Activated CD8-positive, alpha-beta memory T cell treated with anti-CD3 and anti-CD28 coated beads for 36 hours (primary cell): ENCODE measurements around the gene PARP16. TPM values are rescaled to one million over a fixed set of nuclear protein-coding genes. Genes with fewer than 3 reads are reported as not detected.

ENCODE experiments used
- CTCF ChIA-PET: fragments of 350-600 bp; sonication (Branson Sonifier 250); formaldehyde crosslinking; loops from one replicate; lab custom pipeline; 2021; ENCODE audit warnings: antibody characterized with exemption; lab: Charles Lee
- POLR2A ChIA-PET: fragments of 350-600 bp; sonication (Branson Sonifier 250); formaldehyde crosslinking; loops from one replicate; lab custom pipeline; 2021; ENCODE audit warnings: antibody characterized with exemption; lab: Charles Lee
- total RNA-seq, 2 experiments: library from RNA; stranded (reverse); gene quantifications; one replicate each; pipeline ENCODE4 v1.2.3, GENCODE V29; 2021

The PARP16 gene
- 10 to 100 TPM; 11.3 to 12.5 TPM for total RNA-seq

- ChIA-PET POLR2A (interaction anchor here (0.6 to 3.4 kb wide), 11 partner anchors 8 to 1687 kb away, joined by 3 to 34 read pairs (median 10); partner anchors contain the start of genes CLPX, RNU5B-1 and TRIP4), CTCF (interaction anchor here (0.6 to 3.6 kb wide), 13 partner anchors 9 to 262 kb away, joined by 3 to 15 read pairs (median 4); partner anchors contain the start of genes CLPX and RNU5B-1)
Observed at GRCh38 chr15:65286704-65287519, at the start of gene PARP16. Gene PARP16, minus strand, starts transcription at chr15:65286883. Its CDS starts 457 bp downstream, at chr15:65286426.

GRCh38 chr15:65335278-65336055, 48.8 kb upstream of the PARP16 start:
- ChIA-PET POLR2A (no interaction called here), CTCF (no interaction called here)

- POLR2A ChIA-PET, result no interaction called here
Observed at GRCh38 chr15:65334586-65335231, 48.0 kb upstream of the PARP16 start.

DNA sequence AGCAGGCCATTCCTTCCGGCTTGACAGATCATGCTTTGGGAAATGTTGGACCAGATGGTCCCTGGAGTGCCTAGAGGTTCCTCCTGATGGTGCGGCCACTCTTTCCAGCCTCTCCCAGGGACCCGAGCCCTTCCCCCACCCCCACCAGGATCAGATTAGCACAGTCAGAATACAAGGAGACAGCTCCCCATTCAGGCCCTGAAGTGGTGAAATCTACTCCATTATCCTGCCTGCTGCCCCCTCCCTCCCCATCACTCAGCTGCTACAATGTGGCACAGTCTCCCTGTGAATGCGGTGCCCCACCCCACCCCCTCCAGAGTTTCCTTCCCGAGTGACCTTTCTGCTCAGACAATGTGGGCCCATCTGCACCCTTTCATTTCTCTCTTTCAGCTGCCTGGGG, 47.2 kb upstream of the PARP16 start:
- ChIA-PET POLR2A (no interaction called here), CTCF (no interaction called here)

More at GRCh38 chr15:65334586-65335231, 48.0 kb upstream of the PARP16 start:
- CTCF ChIA-PET, result no interaction called here

DNA sequence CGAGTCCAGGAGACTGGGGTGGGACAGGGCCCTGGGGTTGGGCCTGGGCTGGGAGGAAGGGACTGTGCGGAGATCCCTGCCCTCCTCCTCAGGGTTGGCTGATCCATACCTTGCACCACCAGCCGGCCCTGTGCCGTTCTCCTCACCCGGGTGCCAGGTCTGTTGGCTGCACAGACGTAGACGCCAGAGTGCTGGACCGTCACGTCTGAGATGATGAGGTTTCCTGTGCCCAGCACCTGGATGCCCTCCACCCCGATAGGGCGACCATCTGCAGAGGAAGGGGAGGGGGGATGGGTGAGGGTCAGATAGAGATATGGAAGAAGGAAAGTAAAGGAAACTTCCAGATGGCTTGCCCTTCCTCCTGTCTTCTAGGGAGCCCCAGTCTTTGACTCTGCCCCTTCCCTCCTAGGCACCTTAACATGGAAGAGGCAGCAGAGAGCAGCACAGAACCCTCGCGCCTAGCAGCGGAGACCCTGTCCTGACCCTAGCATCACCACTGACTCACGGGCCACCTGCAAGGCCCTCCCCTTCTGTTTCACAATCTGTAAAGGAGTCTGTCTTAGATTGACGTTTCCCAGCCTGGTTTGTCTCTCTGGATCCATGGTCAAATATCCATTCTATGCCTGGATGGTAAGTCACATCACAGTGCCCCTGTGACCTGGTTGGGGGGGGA, 46.6 kb upstream of the PARP16 start:
- CTCF ChIA-PET, result no interaction called here
- POLR2A ChIA-PET, result no interaction called here

GRCh38 chr15:65332391-65333147, 45.9 kb upstream of the PARP16 start:
- CTCF ChIA-PET, result no interaction called here
- POLR2A ChIA-PET, result no interaction called here

DNA sequence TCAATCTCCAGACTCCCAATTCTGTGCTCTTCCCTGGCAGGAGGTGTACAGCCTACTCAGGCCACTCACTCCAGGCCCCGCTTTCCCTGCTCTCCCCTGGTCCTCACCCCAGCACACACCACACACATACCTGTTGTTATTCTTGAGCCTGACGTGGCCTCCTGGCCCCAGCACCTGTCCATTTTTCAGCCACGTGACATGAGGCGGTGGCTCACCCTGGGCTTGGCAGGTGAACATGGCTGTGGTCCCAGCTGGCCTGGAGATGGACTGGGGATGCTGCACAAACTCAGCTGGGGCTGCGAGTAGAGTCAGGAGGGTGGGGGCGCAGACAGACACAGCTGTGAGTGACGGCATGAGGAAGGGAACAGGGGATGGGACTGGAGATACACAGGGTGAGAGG, 45.1 kb upstream of the PARP16 start:
- POLR2A ChIA-PET, result no interaction called here
- CTCF ChIA-PET, result no interaction called here

- CTCF ChIA-PET, result no interaction called here
- POLR2A ChIA-PET, result no interaction called here
Observed at GRCh38 chr15:65330934-65331645, 44.4 kb upstream of the PARP16 start.

GRCh38 chr15:65329984-65330735, 43.5 kb upstream of the PARP16 start:
- CTCF ChIA-PET, result no interaction called here
- POLR2A ChIA-PET, result no interaction called here

- ChIA-PET CTCF (no interaction called here), POLR2A (no interaction called here)
Observed at GRCh38 chr15:65329288-65329983, 42.8 kb upstream of the PARP16 start.

DNA sequence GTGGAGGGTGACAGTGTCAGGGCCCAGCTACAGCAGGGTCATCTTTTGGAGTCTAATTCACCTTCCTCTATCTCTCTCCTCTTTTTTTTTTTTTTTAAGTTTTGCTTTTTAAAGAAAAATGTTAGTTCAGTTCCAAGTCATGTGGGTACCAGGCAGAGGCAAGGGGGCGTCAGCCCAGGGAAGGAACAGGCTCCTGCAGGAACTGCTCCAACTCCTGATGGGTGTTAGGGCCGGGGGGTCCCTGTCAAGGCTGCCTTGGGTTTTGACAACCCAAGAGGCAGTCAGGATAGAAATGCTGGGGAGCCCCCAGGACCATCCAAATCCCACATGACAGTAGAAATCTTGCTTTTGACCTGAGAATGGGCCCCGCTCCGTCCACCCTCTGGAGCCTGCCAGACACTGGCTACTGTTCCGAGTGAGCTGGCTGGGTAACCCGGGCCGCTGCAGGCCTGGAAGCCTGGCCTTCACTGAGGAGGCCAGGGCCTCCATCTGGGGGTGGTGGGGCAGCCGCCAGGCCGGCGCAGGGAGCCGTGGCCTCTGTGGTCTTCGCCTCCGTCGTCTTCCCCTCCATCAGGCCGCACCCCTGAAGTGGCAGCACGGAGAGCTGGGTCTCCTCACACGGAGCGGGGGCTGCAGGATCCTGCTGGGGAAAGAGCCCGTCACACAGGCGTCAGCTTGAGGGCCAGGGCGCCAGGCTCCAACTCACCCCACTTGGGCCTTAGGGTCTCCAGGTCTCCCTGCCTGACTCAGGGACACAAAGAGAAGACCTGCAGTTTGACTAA, 42.0 kb upstream of the PARP16 start:
- ChIA-PET POLR2A (no interaction called here), CTCF (no interaction called here)

- ChIA-PET POLR2A (no interaction called here), CTCF (no interaction called here)
Observed at GRCh38 chr15:65327651-65328393, 41.1 kb upstream of the PARP16 start.

- POLR2A ChIA-PET, result no interaction called here
- CTCF ChIA-PET, result interaction anchor here (1.4 kb wide), 1 partner anchor 59 kb away, joined by 10 read pairs; no protein-coding TSS in a partner anchor
Observed at GRCh38 chr15:65326818-65327217, 40.1 kb upstream of the PARP16 start.

- CTCF ChIA-PET, result interaction anchor here (0.6 to 1.4 kb wide), 4 partner anchors 16 to 1947 kb away, joined by 4 to 10 read pairs (median 5); no protein-coding TSS in a partner anchor
- POLR2A ChIA-PET, result interaction anchor here (0.6 kb wide), 1 partner anchor 15 kb away, joined by 6 read pairs; no protein-coding TSS in a partner anchor
Observed at GRCh38 chr15:65326117-65326526, 39.4 kb upstream of the PARP16 start.

DNA sequence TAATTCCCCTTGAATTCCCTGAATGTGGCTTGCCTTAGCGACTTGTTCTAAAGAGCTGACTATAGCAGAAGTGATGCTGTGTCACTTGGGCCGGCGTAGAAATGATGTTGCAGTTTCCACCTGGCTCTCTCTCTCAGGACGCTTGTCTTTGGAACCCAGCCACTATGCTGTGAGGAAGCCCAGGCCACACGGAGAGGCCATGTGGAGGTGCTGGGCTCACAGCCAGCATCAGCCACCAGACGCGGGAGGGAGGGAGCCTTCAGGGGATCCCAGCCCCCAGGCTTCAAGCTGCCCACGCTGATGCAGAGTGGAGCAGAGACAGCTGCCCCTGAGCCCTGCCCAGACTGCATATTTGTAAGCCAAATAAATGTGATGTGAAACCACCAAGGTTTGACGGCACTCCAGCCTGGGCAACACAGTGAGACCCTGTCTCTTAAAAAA, 36.4 kb upstream of the PARP16 start:
- POLR2A ChIA-PET, result no interaction called here
- CTCF ChIA-PET, result interaction anchor here (0.6 to 7.3 kb wide), 2 partner anchors 64 to 722 kb away, joined by 3 to 72 read pairs; no protein-coding TSS in a partner anchor
